ENCODE measurements around the gene TUBB6. TPM values are rescaled to one million over a fixed set of nuclear protein-coding genes. Genes with fewer than 3 reads are reported as not detected.
A peak's percentile ranks its signal among the peaks of the same experiment; 100 is the strongest.

Gene TUBB6
- total and polyA plus RNA-seq, 12 donors, result 15.7 to 90.8 (median 39.5) TPM

DNA sequence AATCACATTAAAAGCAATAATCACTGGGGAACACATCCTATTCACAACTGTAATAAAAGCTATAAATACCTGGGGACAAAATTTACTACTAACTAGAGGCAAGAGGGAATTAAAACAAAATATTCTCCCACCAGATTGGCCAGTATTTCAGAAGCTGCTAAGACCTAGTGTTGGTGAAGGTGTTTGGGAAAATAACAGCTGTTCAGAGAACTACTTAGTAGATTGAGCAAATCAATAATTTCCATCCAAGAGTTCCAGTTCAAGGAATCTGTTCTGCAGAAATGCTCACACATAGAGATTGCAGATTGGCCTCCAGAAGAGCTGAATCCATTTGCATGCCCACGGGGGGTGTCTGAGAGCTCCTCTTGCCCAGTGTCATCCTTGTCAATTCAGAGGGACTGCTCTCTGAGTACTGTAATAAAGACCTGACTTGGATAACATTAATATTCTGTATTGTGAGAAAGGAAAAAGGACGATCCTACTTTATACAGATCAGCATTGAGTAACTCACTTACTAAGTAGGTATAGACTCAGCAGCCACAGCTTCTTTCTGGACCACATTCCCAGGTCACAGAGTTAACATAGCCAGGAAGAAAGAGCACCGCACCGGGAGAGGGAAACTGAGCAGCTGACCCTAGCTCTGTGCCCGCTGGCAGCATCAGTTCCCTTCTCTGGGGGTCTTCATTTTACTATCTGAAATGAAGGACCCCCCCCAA, 5.6 kb downstream of the TUBB6 start:
- H3K36me3 ChIP-seq (replicated peaks in 1 of 2), result peaks cover 0 to 12% of the 10 kb centered on the region in 2 donors
- H3K4me1 ChIP-seq (replicated peaks in 1 of 2), result peaks cover 0 to 2% of the 10 kb centered on the region in 2 donors
- intact Hi-C loops (cut with DNase I), result loop anchor here in 1 of 2 donors (10.0 kb wide), 1 partner anchor 61 kb away; the partner anchor contains the start of gene AFG3L2

GRCh38 chr18:12314591-12315305, 6.7 kb downstream of the TUBB6 start:
- intact Hi-C loops (cut with DNase I), result loop anchor here in 1 of 2 donors (10.0 kb wide), 1 partner anchor 60 kb away; the partner anchor contains the start of gene AFG3L2
- Histone ChIP-seq H3K9me3 (replicated peaks in 1 of 3) (peaks cover 0 to 5% (median 0%) of the 10 kb centered on the region in 3 donors), H3K4me1 (replicated peaks in 1 of 2) (no peaks in the 10 kb centered on the region), H3K36me3 (replicated peaks in 1 of 2) (peaks cover 0 to 12% of the 10 kb centered on the region in 2 donors), H3K4me3 (no peak overlapping the region), H3K27me3 (no peaks in the 10 kb centered on the region), H3K27ac (no peak overlapping the region)
- no peak for DNase-seq
- WGBS, 4 donors, result 74 to 92% (median 85%) methylated on average over 1 of the region's 1 CpG
- TF ChIP-seq CTCF (IDR thresholded peaks at IDR 0.05) (no peak), POLR2A (IDR thresholded peaks at IDR 0.05) (no peak)

More for the DNA sequence above, 5.6 kb downstream of the TUBB6 start:
- WGBS, 4 donors, result 86 to 92% (median 89%) methylated on average over 5 of the region's 5 CpGs
- no peak for DNase-seq
- TF ChIP-seq CTCF (IDR thresholded peaks at IDR 0.05) (no peak), POLR2A (IDR thresholded peaks at IDR 0.05) (no peak)
- Histone ChIP-seq H3K27ac (no peak overlapping the region), H3K4me3 (no peak overlapping the region), H3K9me3 (replicated peaks in 1 of 3) (peaks cover 0 to 5% (median 0%) of the 10 kb centered on the region in 3 donors), H3K27me3 (no peaks in the 10 kb centered on the region)

GRCh38 chr18:12315490-12315889, 7.4 kb downstream of the TUBB6 start:
- no peak for DNase-seq
- no peaks in the 10 kb centered on the region for H3K4me1 ChIP-seq (replicated peaks in 1 of 2)
- WGBS, 4 donors, result 69 to 91% (median 76%) methylated on average over 10 of the region's 10 CpGs
- intact Hi-C loops (cut with DNase I), result loop anchor here in 1 of 2 donors (10.0 kb wide), 1 partner anchor 59 kb away; the partner anchor contains the start of gene AFG3L2
- peaks cover 0 to 5% (median 0%) of the 10 kb centered on the region in 3 donors for H3K9me3 ChIP-seq (replicated peaks in 1 of 3)
- H3K27me3 ChIP-seq, result no peaks in the 10 kb centered on the region
- TF ChIP-seq CTCF (IDR thresholded peaks at IDR 0.05), result no peak
- no peak for TF ChIP-seq POLR2A (IDR thresholded peaks at IDR 0.05)
- no peak overlapping the region for H3K4me3 ChIP-seq
- peaks cover 0 to 12% of the 10 kb centered on the region in 2 donors for H3K36me3 ChIP-seq (replicated peaks in 1 of 2)
- H3K27ac ChIP-seq, result no peak overlapping the region

DNA sequence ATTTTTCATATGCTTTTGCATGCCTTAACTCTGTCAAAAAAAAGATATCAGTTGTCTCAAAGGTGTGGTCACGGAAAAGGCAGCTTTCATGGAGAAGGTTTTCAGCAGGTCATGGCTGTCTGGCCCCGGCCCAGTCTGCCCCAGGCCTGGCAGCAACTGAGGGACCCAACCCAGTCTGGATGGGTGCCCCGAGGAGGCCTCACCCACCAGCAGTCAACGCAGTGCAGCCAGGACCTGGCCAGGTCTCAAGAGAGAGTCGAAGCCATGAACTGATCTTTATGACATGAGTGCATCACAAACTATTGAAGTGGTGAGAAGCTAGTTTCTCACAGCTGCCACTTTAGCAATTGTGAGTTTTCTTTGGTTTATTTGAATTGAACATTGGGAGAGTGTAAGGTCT, 7.9 kb downstream of the TUBB6 start:
- Histone ChIP-seq H3K36me3 (replicated peaks in 1 of 2) (peaks cover 0 to 12% of the 10 kb centered on the region in 2 donors), H3K27me3 (no peaks in the 10 kb centered on the region), H3K4me1 (replicated peaks in 1 of 2) (no peaks in the 10 kb centered on the region), H3K9me3 (replicated peaks in 1 of 3) (peaks cover 0 to 5% (median 0%) of the 10 kb centered on the region in 3 donors), H3K4me3 (no peak overlapping the region), H3K27ac (peak overlapping the region in 1 of 5 donors; percentile 38)
- DNase-seq, result peak in 1 of 7 donors; percentile 45
- TF ChIP-seq CTCF (IDR thresholded peaks at IDR 0.05) (no peak), POLR2A (IDR thresholded peaks at IDR 0.05) (no peak)
- WGBS, 4 donors, result 66 to 86% (median 73%) methylated on average over 3 to 5 of the region's 5 CpGs
- intact Hi-C loops (cut with DNase I), result loop anchor here in 1 of 2 donors (10.0 kb wide), 1 partner anchor 59 kb away; the partner anchor contains the start of gene AFG3L2
